ENCODE results near the gene ITGB1BP1. TPM values are rescaled to one million over a fixed set of nuclear protein-coding genes. Genes with fewer than 3 reads are reported as not detected.

ITGB1BP1 gene
- total and polyA plus RNA-seq, 2 of the 13 experiments (the other 11 are each of a cell fraction or from before 2014, with no cell fraction given), result 106 to 108 TPM

DNA sequence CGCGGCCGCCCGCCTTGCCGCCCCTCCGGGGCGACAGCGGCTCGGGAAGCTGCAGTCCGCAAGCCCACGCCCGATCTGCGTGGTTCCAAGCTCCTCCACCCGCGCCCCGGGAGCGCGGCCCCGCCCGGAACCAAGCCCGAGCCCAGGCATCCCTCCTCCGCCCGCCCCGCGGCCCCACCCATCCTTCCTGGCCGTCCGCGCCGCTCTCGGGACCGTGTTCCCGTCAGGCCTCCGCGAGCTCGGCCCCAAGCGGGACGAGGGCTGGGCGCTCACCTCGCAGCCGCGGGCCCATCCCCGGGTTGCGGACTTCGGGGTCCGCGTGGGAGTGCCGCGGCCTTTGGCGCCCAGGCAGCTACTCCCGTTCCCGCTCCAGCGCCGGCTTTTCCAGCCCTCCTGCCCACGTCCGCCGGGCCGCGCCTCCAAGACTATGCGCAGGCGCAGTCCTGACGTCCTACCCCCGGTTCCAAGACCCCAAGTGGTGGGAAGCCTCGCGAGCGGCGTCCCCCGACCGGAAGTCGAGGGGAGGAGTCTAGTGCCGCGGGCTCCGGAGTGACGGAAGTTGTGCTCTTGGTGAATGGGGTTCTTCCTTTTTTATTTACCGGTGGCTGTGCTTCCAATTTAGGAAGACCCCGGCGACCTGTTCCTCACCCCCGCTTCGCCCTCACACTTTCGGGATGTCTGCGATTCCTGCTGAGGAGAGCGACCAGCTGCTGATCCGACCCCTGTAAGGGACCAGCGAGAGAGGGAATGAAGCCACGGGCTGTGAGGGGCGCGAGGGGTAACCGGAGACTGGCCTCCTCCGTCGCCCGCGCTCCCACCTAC, at the start of gene ITGB1BP1, which contains the start of gene CPSF3 (continued):
- TF ChIP-seq TARDBP (CRISPR knock-in tag; IDR thresholded peaks at IDR 0.05) (peak; percentile 62; the same call in 1 of the 2 replicates), ZSCAN21 (CRISPR knock-in tag; IDR thresholded peaks at IDR 0.05; ENCODE audit: borderline replicate concordance) (peak; percentile 88; the same call in 1 of the 2 replicates), MTA3 (CRISPR knock-in tag; IDR thresholded peaks at IDR 0.05) (no peak), CERS6 (CRISPR knock-in tag; IDR thresholded peaks at IDR 0.05) (no peak), ZNF510 (CRISPR knock-in tag; IDR thresholded peaks at IDR 0.05; ENCODE audit: low read depth) (peak; percentile 14; the same call in 1 of the 2 replicates), ZNF251 (CRISPR knock-in tag; IDR thresholded peaks at IDR 0.05) (peak; percentile 43; the same call in 1 of the 2 replicates), MEIS1 (CRISPR knock-in tag; IDR thresholded peaks at IDR 0.05; ENCODE audit: borderline replicate concordance) (no peak), NCOA1 (CRISPR knock-in tag; IDR thresholded peaks at IDR 0.05) (no peak), MED1 (CRISPR knock-in tag; IDR thresholded peaks at IDR 0.05) (peak; percentile 85), IKZF5 (CRISPR knock-in tag; IDR thresholded peaks at IDR 0.05) (peak; percentile 75), SRF (IDR thresholded peaks at IDR 0.05; ENCODE audit: low read depth, low read length) (no peak), HNRNPK (IDR thresholded peaks at IDR 0.05; ENCODE audit: low read depth, low read length, poor library complexity, severe bottlenecking) (peak; percentile 82), CBX5 (CRISPR knock-in tag; IDR thresholded peaks at IDR 0.05; ENCODE audit: borderline replicate concordance) (peak; percentile 12; the same call in 1 of the 2 replicates), JUN (CRISPR knock-in tag; IDR thresholded peaks at IDR 0.05) (0 out of 2 replicates have a peak, but pooled peaks have one; percentile 33), ZNF383 (CRISPR knock-in tag; IDR thresholded peaks at IDR 0.05; ENCODE audit: borderline replicate concordance) (no peak), GLI4 (CRISPR knock-in tag; IDR thresholded peaks at IDR 0.05; ENCODE audit: borderline replicate concordance) (no peak; the same call in 1 of the 2 replicates), FOXO4 (CRISPR knock-in tag; conservative IDR thresholded peaks at IDR 0.05) (no peak)
- TF ChIP-seq, protein P1, sequence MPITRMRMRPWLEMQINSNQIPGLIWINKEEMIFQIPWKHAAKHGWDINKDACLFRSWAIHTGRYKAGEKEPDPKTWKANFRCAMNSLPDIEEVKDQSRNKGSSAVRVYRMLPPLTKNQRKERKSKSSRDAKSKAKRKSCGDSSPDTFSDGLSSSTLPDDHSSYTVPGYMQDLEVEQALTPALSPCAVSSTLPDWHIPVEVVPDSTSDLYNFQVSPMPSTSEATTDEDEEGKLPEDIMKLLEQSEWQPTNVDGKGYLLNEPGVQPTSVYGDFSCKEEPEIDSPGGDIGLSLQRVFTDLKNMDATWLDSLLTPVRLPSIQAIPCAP (CRISPR knock-in tag; IDR thresholded peaks at IDR 0.05; ENCODE audit: low read depth), result 0 out of 2 replicates have a peak, but pooled peaks have one; percentile 29
- TF ChIP-seq, protein P2, sequence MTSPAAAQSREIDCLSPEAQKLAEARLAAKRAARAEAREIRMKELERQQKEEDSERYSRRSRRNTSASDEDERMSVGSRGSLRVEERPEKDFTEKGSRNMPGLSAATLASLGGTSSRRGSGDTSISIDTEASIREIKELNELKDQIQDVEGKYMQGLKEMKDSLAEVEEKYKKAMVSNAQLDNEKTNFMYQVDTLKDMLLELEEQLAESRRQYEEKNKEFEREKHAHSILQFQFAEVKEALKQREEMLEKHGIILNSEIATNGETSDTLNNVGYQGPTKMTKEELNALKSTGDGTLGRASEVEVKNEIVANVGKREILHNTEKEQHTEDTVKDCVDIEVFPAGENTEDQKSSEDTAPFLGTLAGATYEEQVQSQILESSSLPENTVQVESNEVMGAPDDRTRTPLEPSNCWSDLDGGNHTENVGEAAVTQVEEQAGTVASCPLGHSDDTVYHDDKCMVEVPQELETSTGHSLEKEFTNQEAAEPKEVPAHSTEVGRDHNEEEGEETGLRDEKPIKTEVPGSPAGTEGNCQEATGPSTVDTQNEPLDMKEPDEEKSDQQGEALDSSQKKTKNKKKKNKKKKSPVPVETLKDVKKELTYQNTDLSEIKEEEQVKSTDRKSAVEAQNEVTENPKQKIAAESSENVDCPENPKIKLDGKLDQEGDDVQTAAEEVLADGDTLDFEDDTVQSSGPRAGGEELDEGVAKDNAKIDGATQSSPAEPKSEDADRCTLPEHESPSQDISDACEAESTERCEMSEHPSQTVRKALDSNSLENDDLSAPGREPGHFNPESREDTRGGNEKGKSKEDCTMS (CRISPR knock-in tag; conservative IDR thresholded peaks at IDR 0.05), result no peak
- TF ChIP-seq, protein P3, sequence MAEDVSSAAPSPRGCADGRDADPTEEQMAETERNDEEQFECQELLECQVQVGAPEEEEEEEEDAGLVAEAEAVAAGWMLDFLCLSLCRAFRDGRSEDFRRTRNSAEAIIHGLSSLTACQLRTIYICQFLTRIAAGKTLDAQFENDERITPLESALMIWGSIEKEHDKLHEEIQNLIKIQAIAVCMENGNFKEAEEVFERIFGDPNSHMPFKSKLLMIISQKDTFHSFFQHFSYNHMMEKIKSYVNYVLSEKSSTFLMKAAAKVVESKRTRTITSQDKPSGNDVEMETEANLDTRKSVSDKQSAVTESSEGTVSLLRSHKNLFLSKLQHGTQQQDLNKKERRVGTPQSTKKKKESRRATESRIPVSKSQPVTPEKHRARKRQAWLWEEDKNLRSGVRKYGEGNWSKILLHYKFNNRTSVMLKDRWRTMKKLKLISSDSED (CRISPR knock-in tag; IDR thresholded peaks at IDR 0.05), result 0 out of 2 replicates have a peak, but pooled peaks have one; percentile 23

Data from HepG2 (cell line).